ENCODE measurements around the gene TMEFF1. TPM values are rescaled to one million over a fixed set of nuclear protein-coding genes. Genes with fewer than 3 reads are reported as not detected.

Gene TMEFF1
- total RNA-seq, 1 donor from 2014 or later: 9.1 TPM

- TF ChIP-seq CTCF (IDR thresholded peaks at IDR 0.05): no peak
- Mint-ChIP-seq H3K27me3 (ENCODE audit: unreplicated experiment) (no peaks in the 10 kb centered on the region), H3K4me1 (ENCODE audit: unreplicated experiment) (peaks cover 5% of the 10 kb centered on the region), H3K36me3 (ENCODE audit: unreplicated experiment) (peaks cover 17% of the 10 kb centered on the region), H3K27ac (ENCODE audit: unreplicated experiment) (no peak within 1 kb of the TSS), H3K9me3 (ENCODE audit: unreplicated experiment) (no peaks in the 10 kb centered on the region), H3K4me3 (ENCODE audit: unreplicated experiment) (no peak within 1 kb of the TSS)
- no peak for DNase-seq (ENCODE audit: extremely low spot score, unreplicated experiment)
These were observed 105.0 kb downstream of the TMEFF1 start, which contains the start of gene CAVIN4 for GRCh38 chr9:100577776-100578448. TSS of gene CAVIN4 (plus strand) at chr9:100578079. CDS start at chr9:100578144, 65 bp downstream.

- Mint-ChIP-seq H3K36me3 (ENCODE audit: unreplicated experiment) (peaks cover 17% of the 10 kb centered on the region), H3K27ac (ENCODE audit: unreplicated experiment) (no peak overlapping the region), H3K27me3 (ENCODE audit: unreplicated experiment) (no peaks in the 10 kb centered on the region), H3K9me3 (ENCODE audit: unreplicated experiment) (no peaks in the 10 kb centered on the region), H3K4me3 (ENCODE audit: unreplicated experiment) (no peak overlapping the region), H3K4me1 (ENCODE audit: unreplicated experiment) (peaks cover 5% of the 10 kb centered on the region)
- no peak for DNase-seq (ENCODE audit: extremely low spot score, unreplicated experiment)
- no peak for TF ChIP-seq CTCF (IDR thresholded peaks at IDR 0.05)
These were observed 105.7 kb downstream of the TMEFF1 start for GRCh38 chr9:100578610-100579009.

GRCh38 chr9:100579665-100580064 lies 106.7 kb downstream of the TMEFF1 start:
- H3K36me3 Mint-ChIP-seq (ENCODE audit: unreplicated experiment): peaks cover 12% of the 10 kb centered on the region
- H3K27ac Mint-ChIP-seq (ENCODE audit: unreplicated experiment): no peak overlapping the region
- no peak for DNase-seq (ENCODE audit: extremely low spot score, unreplicated experiment)
- TF ChIP-seq CTCF (IDR thresholded peaks at IDR 0.05): no peak
- no peaks in the 10 kb centered on the region for H3K9me3 Mint-ChIP-seq (ENCODE audit: unreplicated experiment)
- no peaks in the 10 kb centered on the region for H3K27me3 Mint-ChIP-seq (ENCODE audit: unreplicated experiment)
- H3K4me1 Mint-ChIP-seq (ENCODE audit: unreplicated experiment): peaks cover 5% of the 10 kb centered on the region
- no peak overlapping the region for H3K4me3 Mint-ChIP-seq (ENCODE audit: unreplicated experiment)

- H3K4me1 Mint-ChIP-seq (ENCODE audit: unreplicated experiment): peaks cover 5% of the 10 kb centered on the region
- no peaks in the 10 kb centered on the region for H3K27me3 Mint-ChIP-seq (ENCODE audit: unreplicated experiment)
- H3K9me3 Mint-ChIP-seq (ENCODE audit: unreplicated experiment): no peaks in the 10 kb centered on the region
- H3K36me3 Mint-ChIP-seq (ENCODE audit: unreplicated experiment): peaks cover 8% of the 10 kb centered on the region
- no peak for DNase-seq (ENCODE audit: extremely low spot score, unreplicated experiment)
- H3K27ac Mint-ChIP-seq (ENCODE audit: unreplicated experiment): no peak overlapping the region
- no peak for TF ChIP-seq CTCF (IDR thresholded peaks at IDR 0.05)
- no peak overlapping the region for H3K4me3 Mint-ChIP-seq (ENCODE audit: unreplicated experiment)
These were observed 107.3 kb downstream of the TMEFF1 start for GRCh38 chr9:100580257-100580656.

GRCh38 chr9:100581081-100581480 lies 108.1 kb downstream of the TMEFF1 start:
- Mint-ChIP-seq H3K4me3 (ENCODE audit: unreplicated experiment) (no peak overlapping the region), H3K36me3 (ENCODE audit: unreplicated experiment) (peaks cover 7% of the 10 kb centered on the region), H3K27me3 (ENCODE audit: unreplicated experiment) (no peaks in the 10 kb centered on the region), H3K27ac (ENCODE audit: unreplicated experiment) (no peak overlapping the region), H3K4me1 (ENCODE audit: unreplicated experiment) (peaks cover 5% of the 10 kb centered on the region), H3K9me3 (ENCODE audit: unreplicated experiment) (no peaks in the 10 kb centered on the region)
- no peak for TF ChIP-seq CTCF (IDR thresholded peaks at IDR 0.05)
- no peak for DNase-seq (ENCODE audit: extremely low spot score, unreplicated experiment)
